OCI-LY1 (cell line): ENCODE data around the gene TXNRD2.

Source experiments
- EZH2 ChIP-seq: fragments of 200-600 bp; sonication (generic), shearing (Covaris generic); IDR thresholded peaks from 2 replicates; pipeline ENCODE4 v1.8.0; 2017; ENCODE audit warnings: borderline replicate concordance, mixed run types, mild to moderate bottlenecking, antibody characterized with exemption, low read length, moderate library complexity, mixed read lengths
- TF ChIP-seq, protein P1 (sequence below): fragments of 200-600 bp; sonication (generic), shearing (Covaris generic); IDR thresholded peaks from 2 replicates; pipeline ENCODE4 v1.5.1; 2017; ENCODE audit warnings: mild to moderate bottlenecking, antibody characterized with exemption, low read length, moderate library complexity, mixed read lengths

DNA sequence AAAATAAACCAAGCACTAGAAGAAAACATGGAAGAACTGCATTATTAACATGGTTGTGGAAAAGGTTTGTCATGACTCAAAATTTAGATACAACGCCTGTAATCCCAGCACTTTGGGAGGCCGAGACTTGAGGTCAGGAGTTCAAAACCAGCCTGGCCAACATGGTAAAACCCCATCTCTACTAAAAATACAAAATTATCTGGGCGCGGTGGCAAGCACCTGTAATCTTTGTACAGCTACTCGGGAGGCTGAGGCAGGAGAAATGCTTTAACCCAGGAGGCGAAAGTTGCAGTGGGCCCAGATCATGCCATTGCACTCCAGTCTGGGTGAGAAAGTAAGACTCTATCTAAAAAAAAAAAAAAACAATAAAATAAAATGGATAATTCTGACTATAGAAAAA, 110.6 kb downstream of the TXNRD2 start:
- TF ChIP-seq, protein P1, sequence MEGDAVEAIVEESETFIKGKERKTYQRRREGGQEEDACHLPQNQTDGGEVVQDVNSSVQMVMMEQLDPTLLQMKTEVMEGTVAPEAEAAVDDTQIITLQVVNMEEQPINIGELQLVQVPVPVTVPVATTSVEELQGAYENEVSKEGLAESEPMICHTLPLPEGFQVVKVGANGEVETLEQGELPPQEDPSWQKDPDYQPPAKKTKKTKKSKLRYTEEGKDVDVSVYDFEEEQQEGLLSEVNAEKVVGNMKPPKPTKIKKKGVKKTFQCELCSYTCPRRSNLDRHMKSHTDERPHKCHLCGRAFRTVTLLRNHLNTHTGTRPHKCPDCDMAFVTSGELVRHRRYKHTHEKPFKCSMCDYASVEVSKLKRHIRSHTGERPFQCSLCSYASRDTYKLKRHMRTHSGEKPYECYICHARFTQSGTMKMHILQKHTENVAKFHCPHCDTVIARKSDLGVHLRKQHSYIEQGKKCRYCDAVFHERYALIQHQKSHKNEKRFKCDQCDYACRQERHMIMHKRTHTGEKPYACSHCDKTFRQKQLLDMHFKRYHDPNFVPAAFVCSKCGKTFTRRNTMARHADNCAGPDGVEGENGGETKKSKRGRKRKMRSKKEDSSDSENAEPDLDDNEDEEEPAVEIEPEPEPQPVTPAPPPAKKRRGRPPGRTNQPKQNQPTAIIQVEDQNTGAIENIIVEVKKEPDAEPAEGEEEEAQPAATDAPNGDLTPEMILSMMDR: no peak
- no peak for TF ChIP-seq EZH2
